K562 (cell line): Measurements from ENCODE around the gene USP6. TPM values are rescaled to one million over a fixed set of nuclear protein-coding genes. Genes with fewer than 3 reads are reported as not detected.

Experiments
- ATAC-seq: fragments of 200-7000 bp; cut with Tn5 transposase; 3 replicates; pipeline ENCODE4 v1.9.1; 2020; ENCODE audit warnings: moderate library complexity
- BruUV-seq: library from RNA; stranded (reverse); fragments of 400-500 nt; replicated peaks from 2 replicates; lab custom pipeline; 2021; lab: Mats Ljungman, UMichigan
- CTCF ChIA-PET: fragments of 300-600 bp; formaldehyde crosslinking; extraction: SDS; loops from one replicate; lab custom pipeline; 2021; ENCODE audit warnings: low intra/inter-chr PET ratio; lab: Yijun Ruan, JAX
- POLR2A ChIA-PET: fragments of 300-600, 350-650 bp; sonication (Branson Sonifier 250); formaldehyde crosslinking; extraction: SDS; loops from one replicate; lab custom pipeline; 2021; ENCODE audit warnings: antibody characterized with exemption, inconsistent platforms; lab: Yijun Ruan, JAX
- DNase-seq, 4 experiments: peaks; one replicate each; pipeline versions ENCODE4 v3.0.0 to v3.0.0-alpha.2; 2011 to 2018; ENCODE audit warnings: low spot score in 3 of 4, mixed read lengths in 3 of 4; ENCODE audit errors: extremely low read depth in 1 of 4
- FAIRE-seq: peaks from 2 replicates; lab custom pipeline; 2011; peaks lifted over from hg19 to GRCh38; lab: Jason Lieb, UNC
- H2AFZ ChIP-seq: 2 replicates; pipeline ENCODE4 v1.6.0; 2011; ENCODE audit warnings: low read depth, low read length, control low read depth, inconsistent platforms
- H3K27ac ChIP-seq: fragments of 200-600 bp; 3 replicates; pipeline ENCODE4 v1.8.0; 2011; ENCODE audit warnings: low read depth, mild to moderate bottlenecking, control low read depth, inconsistent platforms, low read length, moderate library complexity, mixed read lengths; ENCODE audit errors: extremely low read depth
- H3K27me3 ChIP-seq, 2 experiments: fragments of 300-600 bp in 1 of 2; 2 replicates in 1 of 2; 3 replicates in 1 of 2; pipeline versions ENCODE4 v1.6.0 to v1.8.0; 2011; ENCODE audit warnings: inconsistent platforms in 2 of 2, low read length in 2 of 2, mild to moderate bottlenecking in 1 of 2, mixed read lengths in 1 of 2, moderate library complexity in 1 of 2; ENCODE audit not compliant: control insufficient read depth in 2 of 2, insufficient read depth in 2 of 2
- H3K36me3 ChIP-seq: fragments of 300-600 bp; 3 replicates; pipeline ENCODE4 v1.8.0; 2011; ENCODE audit warnings: mild to moderate bottlenecking, low read length, inconsistent platforms; ENCODE audit not compliant: control insufficient read depth, insufficient read depth
- H3K4me1 ChIP-seq, 2 experiments: fragments of 200-600 bp in 1 of 2; replicated peaks in 1 of 2; 2 replicates in 1 of 2; 3 replicates in 1 of 2; pipeline versions ENCODE4 v1.5.1 to v1.8.0; 2011; ENCODE audit warnings: inconsistent platforms in 2 of 2, low read length in 2 of 2, mild to moderate bottlenecking in 1 of 2, mixed read lengths in 1 of 2, moderate library complexity in 1 of 2; ENCODE audit not compliant: control insufficient read depth in 2 of 2, insufficient read depth in 2 of 2
- H3K4me2 ChIP-seq: 2 replicates; pipeline ENCODE4 v1.6.1; 2011; ENCODE audit warnings: low read length, control low read depth, inconsistent platforms, mixed read lengths; ENCODE audit not compliant: insufficient read depth
- H3K4me3 ChIP-seq: fragments of 200-600 bp; sonication (generic), shearing (Covaris generic); 2 replicates; pipeline ENCODE4 v1.5.1; 2016; ENCODE audit warnings: control low read depth, inconsistent platforms
- H3K79me2 ChIP-seq: fragments of 200-600 bp; 3 replicates; pipeline ENCODE4 v1.8.0; 2011; ENCODE audit warnings: low read length, inconsistent platforms; ENCODE audit not compliant: control insufficient read depth, insufficient read depth
- H3K9ac ChIP-seq, 2 experiments: 2 replicates each; pipeline versions ENCODE4 v1.6.0 to v1.6.1; 2011; ENCODE audit warnings: low read depth in 2 of 2, low read length in 2 of 2, control low read depth in 1 of 2, inconsistent platforms in 1 of 2, mild to moderate bottlenecking in 1 of 2, mixed read lengths in 1 of 2; ENCODE audit not compliant: insufficient read depth in 1 of 2
- H3K9me1 ChIP-seq: one replicate; pipeline ENCODE4 v1.6.0; 2011; ENCODE audit warnings: inconsistent platforms, mild to moderate bottlenecking, low read length, moderate library complexity; ENCODE audit not compliant: control insufficient read depth, insufficient read depth
- H3K9me3 ChIP-seq: replicated peaks from 2 replicates; pipeline ENCODE4 v1.5.1; 2011; ENCODE audit warnings: low read depth, low read length, inconsistent platforms; ENCODE audit not compliant: control insufficient read depth, insufficient read depth
- H4K20me1 ChIP-seq: replicated peaks from 2 replicates; pipeline ENCODE4 v1.6.1; 2011; ENCODE audit warnings: low read length, inconsistent platforms, mixed read lengths; ENCODE audit not compliant: control insufficient read depth, insufficient read depth
- ARID1B ChIP-seq: fragments of 450-650 bp; IDR thresholded peaks from 2 replicates; pipeline ENCODE4 v1.6.1; 2016; ENCODE audit warnings: antibody characterized with exemption, mild to moderate bottlenecking, inconsistent platforms
- BCOR ChIP-seq: fragments of 450-650 bp; IDR thresholded peaks from 2 replicates; pipeline ENCODE4 v1.6.1; 2016
- CREM ChIP-seq: IDR thresholded peaks from 2 replicates; pipeline ENCODE4 v1.6.1; 2014; ENCODE audit warnings: antibody characterized with exemption, low read depth
- ESRRA ChIP-seq: fragments of 450-650 bp; IDR thresholded peaks from 2 replicates; pipeline ENCODE4 v1.6.1; 2014; ENCODE audit warnings: low read depth, mild to moderate bottlenecking, moderate library complexity, borderline replicate concordance
- EZH2 ChIP-seq: IDR thresholded peaks from 2 replicates; pipeline ENCODE4 v1.6.1; 2012; ENCODE audit warnings: low read depth, mild to moderate bottlenecking, inconsistent platforms, low read length, borderline replicate concordance
- GTF2A2 ChIP-seq: IDR thresholded peaks from 2 replicates; pipeline ENCODE4 v1.6.1; 2016; ENCODE audit warnings: mild to moderate bottlenecking, missing genetic modification characterization, missing compliant biosample characterization
- IFI16 ChIP-seq: fragments of 250-450 bp; sonication (Bioruptor Pico); IDR thresholded peaks from 2 replicates; pipeline ENCODE4 v2.1.2; 2022; ENCODE audit warnings: mild to moderate bottlenecking, inconsistent platforms
- STAT5A ChIP-seq: IDR thresholded peaks from 2 replicates; pipeline ENCODE4 v1.6.1; 2012; ENCODE audit warnings: low read length, inconsistent platforms, borderline replicate concordance
- TEAD2 ChIP-seq: fragments of 450-650 bp; IDR thresholded peaks from 2 replicates; pipeline ENCODE4 v1.6.1; 2016; ENCODE audit warnings: missing genetic modification characterization, control low read depth, missing compliant biosample characterization
- ZNF324 ChIP-seq: fragments of 250-450 bp; sonication (Bioruptor Pico); IDR thresholded peaks from 2 replicates; pipeline ENCODE4 v1.4.0; 2020; ENCODE audit warnings: mild to moderate bottlenecking
- ZNF431 ChIP-seq: sonication (generic); formaldehyde crosslinking; IDR thresholded peaks from 2 replicates; pipeline ENCODE4 v1.8.0; 2022; ENCODE audit warnings: mild to moderate bottlenecking, missing genetic modification reagents
- WGBS: fragments of 100-300 bp; shearing (Covaris generic); methylation state at CpG from one replicate; pipeline ENCODE4 v1.1.6; 2016; ENCODE audit warnings: low coverage, mixed read lengths; ENCODE audit not compliant: insufficient coverage; ENCODE audit errors: missing lambda C conversion rate; 5-methylcytosine and 5-hydroxymethylcytosine counted together
- in situ Hi-C: fragments of 300-500 bp; cut with MboI; formaldehyde crosslinking; loops from 4 replicates; pipeline ENCODE4 v1.15.0; 2018; ENCODE audit warnings: inconsistent platforms, mixed read lengths
- intact Hi-C: fragments of 100-400 bp; cut with micrococcal nuclease; formaldehyde crosslinking; loops from 2 replicates; pipeline ENCODE4 v1.14.2; 2022
- polyA plus RNA-seq, 8 experiments: library from polyadenylated mRNA; depleted of rRNA in 4 of 8; stranded (reverse) in 5 of 8; unstranded in 3 of 8; fragments of >200 nt; fragmentation: Nextera tagmentation in 2 of 8; fragmentation: Illumina TruSeq in 1 of 8; extraction: Ambion mirVana in 2 of 8; extraction: Trizol in 1 of 8; gene quantifications; 2 replicates each; pipeline versions ENCODE4 v1.2.1 to v1.2.3, GENCODE V29; 2011 to 2014; ENCODE audit warnings: inconsistent platforms in 1 of 8, missing spikeins in 1 of 8
- total RNA-seq, 7 experiments: library from RNA; depleted of rRNA in 6 of 7; stranded (reverse); fragments of >200 nt in 6 of 7; fragmentation: Illumina TruSeq in 2 of 7; extraction: Trizol in 2 of 7; gene quantifications; 2 replicates each; pipeline versions ENCODE4 v1.2.1 to v1.2.3, GENCODE V29; 2011 to 2021; ENCODE audit warnings: low replicate concordance in 1 of 7
- TF ChIP-seq, protein P1 (sequence below): fragments of 250-450 bp; sonication (Bioruptor Pico); IDR thresholded peaks from 2 replicates; pipeline ENCODE4 v1.4.0; 2020; ENCODE audit warnings: mild to moderate bottlenecking

Gene USP6
- total and polyA plus RNA-seq, 9 of the 15 experiments (the other 6 are each of a cell fraction or from before 2014, with no cell fraction given) = 0.01 to 0.09 (median 0.04) TPM; not detected in 4

DNA sequence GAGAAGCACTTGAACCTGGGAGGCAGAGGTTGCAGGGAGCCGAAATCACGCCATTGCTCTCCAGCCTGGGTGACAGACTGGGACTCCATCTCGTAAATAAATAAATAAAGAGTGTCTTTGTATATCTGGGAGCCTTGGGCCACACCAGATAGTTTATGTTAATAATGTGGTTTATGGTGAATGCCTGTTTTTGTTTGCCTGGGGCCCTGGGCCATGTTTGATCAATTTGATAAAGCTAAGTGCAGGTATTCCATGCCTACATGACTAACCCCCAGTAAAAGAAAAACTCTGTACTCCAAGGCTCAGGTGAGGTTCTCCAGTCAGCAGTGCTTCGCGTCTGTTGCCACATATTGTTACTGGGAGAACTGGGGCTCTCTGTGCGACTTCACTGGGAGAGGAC lies 103.7 kb downstream of the USP6 start:
- H3K9me1 ChIP-seq = no peaks in the 10 kb centered on the region
- no peaks in the 10 kb centered on the region for H4K20me1 ChIP-seq
- no peak overlapping the region for H3K9ac ChIP-seq
- intact Hi-C loops (no loop called here), in situ Hi-C loops (no loop called here)
- H3K27ac ChIP-seq = no peak overlapping the region
- WGBS = 10% methylated on average over 6 of the region's 6 CpGs
- FAIRE-seq = no peak
- DNase-seq = no peak
- H3K4me2 ChIP-seq = no peak overlapping the region
- H3K79me2 ChIP-seq = no peaks in the 10 kb centered on the region
- H2AFZ ChIP-seq = no peak overlapping the region
- H3K27me3 ChIP-seq = peaks cover 2 to 7% of the 10 kb centered on the region in 2 experiments; a peak in 2 of 5 replicates
- no peaks in the 10 kb centered on the region for H3K36me3 ChIP-seq
- no peak overlapping the region for H3K4me3 ChIP-seq
- H3K9me3 ChIP-seq = no peaks in the 10 kb centered on the region
- ChIA-PET CTCF (no interaction called here), POLR2A (no interaction called here)
- no peak for ATAC-seq
- H3K4me1 ChIP-seq = no peaks in the 10 kb centered on the region
- TF ChIP-seq IFI16 (CRISPR knock-in tag) (no peak), TEAD2 (tag) (no peak), BCOR (no peak), CREM (no peak), ZNF324 (no peak), ARID1B (no peak), STAT5A (no peak), GTF2A2 (tag) (no peak), EZH2 (no peak), ZNF431 (CRISPR knock-in tag) (no peak), ESRRA (no peak)
- TF ChIP-seq, protein P1, sequence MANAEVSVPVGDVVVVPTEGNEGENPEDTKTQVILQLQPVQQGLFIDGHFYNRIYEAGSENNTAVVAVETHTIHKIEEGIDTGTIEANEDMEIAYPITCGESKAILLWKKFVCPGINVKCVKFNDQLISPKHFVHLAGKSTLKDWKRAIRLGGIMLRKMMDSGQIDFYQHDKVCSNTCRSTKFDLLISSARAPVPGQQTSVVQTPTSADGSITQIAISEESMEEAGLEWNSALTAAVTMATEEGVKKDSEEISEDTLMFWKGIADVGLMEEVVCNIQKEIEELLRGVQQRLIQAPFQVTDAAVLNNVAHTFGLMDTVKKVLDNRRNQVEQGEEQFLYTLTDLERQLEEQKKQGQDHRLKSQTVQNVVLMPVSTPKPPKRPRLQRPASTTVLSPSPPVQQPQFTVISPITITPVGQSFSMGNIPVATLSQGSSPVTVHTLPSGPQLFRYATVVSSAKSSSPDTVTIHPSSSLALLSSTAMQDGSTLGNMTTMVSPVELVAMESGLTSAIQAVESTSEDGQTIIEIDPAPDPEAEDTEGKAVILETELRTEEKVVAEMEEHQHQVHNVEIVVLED = no peak
- BruUV-seq = no TSS peak
